ENCODE data around the gene GNRH2.
"Not testable (repeated sequence)": the region's sequence is repeated elsewhere in the genome, so short reads cannot be mapped to it uniquely, and the experiment has no call there.

Gene GNRH2, protein sequence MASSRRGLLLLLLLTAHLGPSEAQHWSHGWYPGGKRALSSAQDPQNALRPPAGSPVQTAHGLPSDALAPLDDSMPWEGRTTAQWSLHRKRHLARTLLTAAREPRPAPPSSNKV

DNA sequence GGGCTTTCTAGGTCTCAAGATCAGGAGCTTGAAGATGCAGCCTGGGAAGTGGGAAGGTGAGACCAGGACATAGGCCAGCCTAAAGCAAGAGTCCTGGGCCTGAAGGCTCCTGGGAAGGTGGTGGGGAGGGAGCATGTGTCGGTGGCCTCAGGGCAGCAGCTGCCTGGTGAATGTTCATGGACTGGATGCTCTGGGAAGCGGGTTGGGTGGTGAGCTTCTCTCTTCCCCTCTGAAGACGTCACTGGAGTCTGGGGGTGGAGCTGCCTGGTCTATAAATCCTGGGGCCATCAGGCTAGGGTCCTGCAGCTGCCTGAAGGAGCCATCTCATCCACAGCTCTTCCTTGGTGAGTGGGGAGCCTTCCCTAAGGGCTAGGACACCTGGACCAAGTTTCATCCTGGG, at the start of gene GNRH2:
TSS of gene GNRH2 (plus strand) at position 301 of the 400 bp plus-strand sequence. CDS start 793 bp downstream, outside the sequence.
- DNase-seq (ENCODE audit: low read depth in 2 of 2), result no peak

DNA sequence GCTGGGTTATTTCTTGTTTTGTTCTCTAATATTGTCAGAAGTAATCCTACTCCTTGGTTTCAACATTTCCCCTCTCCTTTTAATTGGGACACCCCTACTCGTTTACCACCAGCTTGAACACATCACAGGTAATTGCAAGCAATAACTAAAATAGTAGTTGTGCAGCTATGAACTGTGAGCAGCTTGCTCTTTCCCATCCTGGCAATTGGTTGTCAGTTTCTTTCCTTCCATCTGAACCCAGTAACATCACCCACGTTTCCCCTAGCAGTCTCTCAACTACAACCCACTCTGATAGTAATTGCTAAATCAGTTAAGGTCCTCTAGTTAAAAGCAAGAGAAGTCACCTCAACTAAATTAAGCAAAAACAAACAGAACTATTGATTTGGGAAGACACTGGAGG, 47.6 kb upstream of the GNRH2 start:
- no peak for DNase-seq (ENCODE audit: low read depth in 2 of 2)

DNA sequence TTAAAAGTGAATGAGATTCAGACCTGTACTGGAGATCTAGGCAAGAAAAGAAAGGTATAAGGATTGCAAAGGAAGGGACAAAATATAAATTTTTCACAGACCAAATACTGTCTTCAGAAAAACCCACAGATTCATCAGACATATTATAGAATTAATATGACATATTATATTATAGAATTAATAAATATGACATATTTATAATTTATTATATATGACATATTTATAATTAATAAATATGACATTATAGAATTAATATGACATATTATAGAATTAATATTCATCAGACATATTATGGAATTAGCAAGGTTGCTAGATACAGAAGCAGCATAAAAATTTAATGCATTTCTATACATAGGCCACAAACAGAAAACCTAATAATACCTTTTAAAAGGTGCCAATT, 44.7 kb upstream of the GNRH2 start:
- DNase-seq (ENCODE audit: low read depth in 2 of 2), result no peak

DNA sequence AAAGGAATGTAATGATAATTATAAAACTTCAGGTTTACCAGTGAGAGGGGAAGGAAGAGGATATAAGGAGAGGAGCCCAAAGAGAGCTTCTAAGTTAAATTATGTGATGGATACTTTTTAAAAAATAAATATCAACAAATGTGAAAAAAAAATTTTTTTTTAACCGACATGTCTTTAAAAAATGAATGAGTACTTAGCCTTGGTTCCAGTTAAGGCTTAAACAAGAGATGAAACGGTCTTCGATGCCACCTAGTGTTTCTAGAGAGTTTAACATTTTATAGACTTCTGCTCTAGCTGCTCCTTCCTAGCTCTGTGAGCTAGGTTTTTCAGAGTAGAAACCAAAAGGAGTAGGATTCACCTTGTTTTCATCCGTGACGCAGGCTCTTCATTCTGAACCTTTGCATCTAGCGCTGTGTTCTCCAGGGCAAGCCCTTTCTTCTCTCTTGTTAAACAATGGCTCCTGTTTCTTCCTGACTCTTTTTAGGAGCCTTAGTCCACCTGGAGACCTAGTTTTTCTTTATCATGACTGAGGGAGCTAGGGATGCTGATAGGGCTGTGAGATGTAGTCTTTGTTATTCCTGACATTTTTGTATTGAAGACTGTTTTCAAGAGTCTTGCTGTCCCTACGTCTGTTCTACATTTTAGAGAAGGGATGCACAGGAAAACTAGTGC, 42.4 kb upstream of the GNRH2 start:
- DNase-seq (ENCODE audit: low read depth in 2 of 2), result no peak

DNA sequence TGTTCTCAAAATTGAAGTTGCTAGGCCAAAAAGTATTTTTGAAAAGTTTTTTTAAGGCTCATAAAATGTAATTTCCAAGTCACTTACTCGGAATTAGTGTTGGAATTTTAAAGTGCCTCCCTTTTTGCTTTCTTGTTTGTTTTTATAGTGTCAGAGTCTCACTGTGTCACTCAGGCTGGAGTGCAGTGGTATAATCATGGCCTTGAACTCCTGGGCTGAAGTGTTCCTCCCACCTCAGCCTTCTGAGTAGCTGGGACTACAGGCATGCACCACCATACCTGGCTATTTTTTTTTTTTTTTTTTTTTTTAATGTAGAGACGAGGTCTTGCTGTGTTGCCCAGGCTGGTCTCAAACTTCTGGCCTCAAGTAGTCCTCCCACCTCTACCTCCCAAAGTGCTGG, 40.0 kb upstream of the GNRH2 start:
- no peak for DNase-seq (ENCODE audit: low read depth in 2 of 2)

DNA sequence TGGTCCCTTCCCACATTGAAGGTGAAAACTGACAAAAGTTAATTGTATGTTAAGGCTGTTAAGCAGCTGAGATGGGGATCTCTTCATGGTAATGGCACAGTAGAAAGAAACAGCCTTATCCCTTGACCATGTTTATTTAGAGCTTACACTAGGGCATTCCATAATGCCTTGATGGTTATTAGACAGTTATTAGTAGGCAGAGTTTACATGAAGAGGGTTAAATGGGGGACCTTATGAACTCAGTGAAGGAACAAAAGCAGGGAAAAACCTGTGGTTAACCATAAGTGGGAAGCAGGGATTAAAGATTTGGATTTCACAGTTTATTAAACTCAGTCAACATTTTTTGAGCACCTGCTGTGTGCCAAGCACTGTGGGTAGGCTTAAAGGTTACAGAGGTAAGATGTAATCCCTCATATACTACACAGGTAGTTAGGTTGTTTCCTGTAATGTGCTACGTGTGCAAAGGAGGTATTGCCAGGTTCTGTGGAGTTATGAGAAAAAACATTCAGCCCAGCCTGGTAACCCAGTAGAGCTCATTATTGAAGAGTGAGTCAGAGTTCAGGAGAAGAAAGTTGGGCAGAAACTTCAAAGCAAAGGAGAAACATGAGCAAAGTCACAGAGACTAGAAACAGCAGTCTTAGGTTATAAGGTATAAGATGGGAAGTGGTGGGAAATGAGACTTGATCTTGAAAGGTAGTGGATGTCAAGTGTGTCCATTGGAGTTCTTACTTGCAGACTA, 32.3 kb upstream of the GNRH2 start:
- no peak for DNase-seq (ENCODE audit: low read depth in 2 of 2)

DNA sequence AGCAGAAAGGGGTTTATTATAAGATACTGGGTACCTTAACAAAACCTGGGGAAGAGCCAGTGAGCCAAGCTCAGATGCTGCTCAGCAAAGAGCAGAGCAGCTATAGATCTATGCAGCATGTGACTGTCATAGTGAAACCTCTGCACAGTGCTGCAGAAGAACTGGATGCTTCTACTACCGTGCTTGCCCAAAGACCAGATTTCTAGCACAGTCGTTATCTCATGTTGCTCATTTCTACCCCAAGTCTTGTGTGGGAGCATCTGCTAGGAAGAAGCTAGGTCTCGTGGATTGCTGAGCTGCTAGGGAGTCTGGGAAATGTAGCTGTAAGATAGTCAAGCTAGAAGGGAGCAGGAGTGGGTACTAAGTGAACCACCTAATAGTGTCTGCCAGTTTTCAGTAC, 31.7 kb upstream of the GNRH2 start:
- DNase-seq (ENCODE audit: low read depth in 2 of 2), result no peak

DNA sequence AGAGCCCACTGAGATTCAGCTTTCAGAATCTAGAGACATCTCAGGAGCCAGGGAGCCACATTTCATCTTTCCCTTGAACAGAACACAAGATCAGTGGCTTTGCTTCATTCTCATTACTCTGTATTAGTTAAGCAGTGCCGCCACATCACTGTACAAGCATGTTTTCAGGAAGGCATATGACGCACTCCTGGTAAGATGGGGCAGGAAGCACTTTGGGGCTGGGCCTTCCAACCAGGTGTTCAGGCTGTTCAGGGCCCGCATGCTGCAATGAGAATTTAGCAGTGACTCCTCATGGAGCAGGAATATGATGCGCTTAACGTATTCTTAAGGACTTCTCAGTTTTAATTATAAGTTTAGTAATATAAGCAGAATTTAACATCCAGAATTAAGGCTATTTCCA, 29.7 kb upstream of the GNRH2 start:
- no peak for DNase-seq (ENCODE audit: low read depth in 2 of 2)

DNA sequence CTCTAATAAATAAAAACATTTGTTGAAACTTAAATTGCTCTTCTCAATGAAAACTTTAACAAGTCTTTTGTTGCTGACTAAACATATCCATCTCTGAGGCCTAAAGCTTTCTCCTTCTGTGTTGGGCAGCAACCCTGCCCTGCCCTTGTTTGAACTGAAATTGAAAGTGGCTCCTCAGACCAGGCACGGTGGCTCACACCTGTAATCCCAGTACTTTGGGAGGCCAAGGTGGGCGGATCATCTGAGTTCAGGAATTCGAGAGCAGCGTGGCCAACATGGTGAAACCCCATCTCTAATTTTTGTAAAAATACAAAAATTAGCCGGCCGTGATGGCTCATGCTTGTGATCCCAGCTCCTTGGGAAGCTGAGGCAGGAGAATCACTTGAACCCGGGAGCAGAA, 29.2 kb upstream of the GNRH2 start:
- no peak for DNase-seq (ENCODE audit: low read depth in 2 of 2)

DNA sequence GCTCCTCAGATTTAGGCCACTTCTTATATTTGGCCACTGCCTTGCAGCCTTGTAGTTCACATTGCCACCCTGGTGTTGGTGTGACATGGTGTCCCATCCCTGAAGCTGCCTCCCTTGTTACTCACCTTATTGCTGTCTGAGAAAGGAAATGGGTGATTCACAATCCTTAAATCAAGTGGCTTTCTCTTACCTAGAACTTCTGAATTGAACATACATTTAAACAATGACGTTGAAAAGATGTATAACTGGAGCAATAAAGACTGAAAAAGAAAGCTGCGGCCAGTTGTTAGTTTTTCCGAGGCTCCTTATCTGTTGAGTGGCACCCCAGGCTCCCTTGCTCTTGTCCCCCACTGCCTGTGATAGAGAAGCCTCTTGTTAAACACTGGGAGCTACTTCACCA, 28.8 kb upstream of the GNRH2 start:
- DNase-seq (ENCODE audit: low read depth in 2 of 2), result peak in 1 of 2 donors; percentile 48

DNA sequence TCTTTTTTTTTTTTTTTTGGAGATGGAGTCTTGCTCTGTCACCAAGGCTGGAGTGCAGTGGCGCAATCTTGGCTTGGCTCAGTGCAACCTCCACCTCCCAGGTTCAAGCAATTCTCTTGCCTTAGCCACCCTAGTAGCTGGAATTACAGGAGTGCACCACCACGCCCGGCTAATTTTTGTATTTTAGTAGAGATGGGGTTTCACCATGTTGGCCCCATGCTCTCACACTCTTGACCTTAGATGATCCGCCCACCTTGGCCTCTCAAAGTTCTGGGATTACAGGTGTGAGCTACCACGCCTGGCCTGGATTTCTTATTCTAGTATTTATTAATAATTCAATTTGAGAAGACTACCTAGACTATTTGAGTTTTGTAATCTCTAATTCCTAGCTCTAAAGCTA, 28.1 kb upstream of the GNRH2 start:
- DNase-seq (ENCODE audit: low read depth in 2 of 2), result not testable (repeated sequence)

DNA sequence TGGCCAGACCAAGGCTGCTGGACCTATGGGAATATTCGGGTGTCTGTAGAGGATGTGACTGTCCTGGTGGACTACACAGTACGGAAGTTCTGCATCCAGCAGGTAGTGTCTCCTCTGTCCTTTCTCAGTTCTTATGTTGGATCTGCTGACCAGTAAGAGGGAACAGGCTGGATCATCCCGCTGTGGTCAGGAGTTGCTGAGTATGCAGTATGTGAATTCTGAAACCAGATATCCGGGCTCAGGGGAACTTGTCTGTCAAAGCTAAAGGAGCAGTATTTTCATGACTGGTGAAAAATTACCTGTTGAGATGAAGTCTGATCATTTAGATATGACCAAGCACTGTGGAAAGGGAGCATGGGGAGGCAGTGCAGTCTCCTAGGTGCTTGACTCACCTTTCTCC, 22.1 kb upstream of the GNRH2 start:
- DNase-seq (ENCODE audit: low read depth in 2 of 2), result no peak

DNA sequence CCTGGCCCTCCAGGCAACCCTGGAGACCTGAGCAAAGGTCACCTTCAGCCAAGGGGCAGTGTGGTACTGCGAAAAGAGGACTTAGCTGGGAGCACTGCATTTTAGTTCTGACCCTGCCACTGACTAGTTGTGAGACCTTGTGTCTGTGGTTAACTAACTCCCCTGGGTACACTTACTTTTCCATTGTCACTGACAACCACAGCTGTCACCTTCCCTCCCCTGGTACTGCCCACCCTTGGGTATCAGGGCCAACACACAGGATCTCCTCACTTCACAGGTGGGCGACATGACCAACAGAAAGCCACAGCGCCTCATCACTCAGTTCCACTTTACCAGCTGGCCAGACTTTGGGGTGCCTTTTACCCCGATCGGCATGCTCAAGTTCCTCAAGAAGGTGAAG, 21.6 kb upstream of the GNRH2 start:
- DNase-seq (ENCODE audit: low read depth in 2 of 2), result no peak

DNA sequence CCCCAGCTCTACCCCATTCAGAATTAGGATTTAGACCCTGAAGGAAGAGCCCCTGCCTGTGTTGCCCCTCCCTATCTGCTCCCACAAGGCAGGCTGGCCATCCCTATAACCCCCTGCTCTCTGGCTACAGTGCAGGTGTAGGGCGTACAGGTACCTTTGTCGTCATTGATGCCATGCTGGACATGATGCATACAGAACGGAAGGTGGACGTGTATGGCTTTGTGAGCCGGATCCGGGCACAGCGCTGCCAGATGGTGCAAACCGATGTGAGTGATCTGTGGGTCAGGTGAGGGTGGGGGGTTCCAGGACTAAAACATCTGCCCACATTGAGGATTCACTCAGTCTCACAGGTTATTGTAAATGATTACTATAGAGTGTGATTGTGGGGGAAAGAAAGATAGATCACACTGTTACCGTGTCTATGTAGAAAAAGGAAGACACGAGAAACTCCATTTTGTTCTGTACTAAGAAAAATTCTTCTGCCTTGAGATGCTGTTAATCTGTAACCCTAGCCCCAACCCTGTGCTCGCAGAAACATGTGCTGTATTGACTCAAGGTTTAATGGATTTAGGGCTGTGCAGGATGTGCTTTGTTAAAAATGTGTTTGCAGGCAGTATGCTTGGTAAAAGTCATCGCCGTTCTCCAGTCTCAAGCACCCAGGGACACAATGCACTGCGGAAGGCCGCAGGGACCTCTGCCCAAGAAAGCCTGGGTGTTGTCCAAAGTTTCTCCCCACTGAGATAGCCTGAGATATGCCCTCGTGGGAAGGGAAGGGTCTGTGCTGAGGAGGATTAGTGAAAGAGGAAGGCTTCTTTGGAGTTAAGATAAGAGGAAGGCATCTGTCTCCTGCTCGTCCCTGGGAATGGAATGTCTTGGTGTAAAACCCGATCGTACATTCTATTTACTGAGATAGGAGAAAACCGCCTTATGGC, 20.6 kb upstream of the GNRH2 start:
- DNase-seq (ENCODE audit: low read depth in 2 of 2), result not testable (repeated sequence)

DNA sequence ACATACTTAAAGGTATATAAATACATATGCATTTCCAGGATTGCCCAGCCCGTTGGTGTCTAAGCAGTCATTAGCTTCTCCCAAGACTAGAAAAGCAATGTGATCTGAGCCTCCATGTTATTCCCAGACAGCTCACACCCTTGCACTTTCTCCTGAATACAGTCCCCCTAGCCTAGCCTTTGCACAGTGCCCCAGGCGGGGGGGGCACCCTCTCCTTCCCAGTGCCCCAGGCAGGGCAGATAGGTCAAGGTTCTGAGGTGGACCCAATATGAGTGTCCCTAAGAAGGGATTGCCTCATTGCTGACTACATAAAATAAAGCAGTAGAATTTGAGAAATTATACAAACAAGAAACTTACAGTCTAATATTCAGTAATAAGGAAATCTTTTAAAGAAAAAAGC, 15.4 kb upstream of the GNRH2 start:
- no peak for DNase-seq (ENCODE audit: low read depth in 2 of 2)

DNA sequence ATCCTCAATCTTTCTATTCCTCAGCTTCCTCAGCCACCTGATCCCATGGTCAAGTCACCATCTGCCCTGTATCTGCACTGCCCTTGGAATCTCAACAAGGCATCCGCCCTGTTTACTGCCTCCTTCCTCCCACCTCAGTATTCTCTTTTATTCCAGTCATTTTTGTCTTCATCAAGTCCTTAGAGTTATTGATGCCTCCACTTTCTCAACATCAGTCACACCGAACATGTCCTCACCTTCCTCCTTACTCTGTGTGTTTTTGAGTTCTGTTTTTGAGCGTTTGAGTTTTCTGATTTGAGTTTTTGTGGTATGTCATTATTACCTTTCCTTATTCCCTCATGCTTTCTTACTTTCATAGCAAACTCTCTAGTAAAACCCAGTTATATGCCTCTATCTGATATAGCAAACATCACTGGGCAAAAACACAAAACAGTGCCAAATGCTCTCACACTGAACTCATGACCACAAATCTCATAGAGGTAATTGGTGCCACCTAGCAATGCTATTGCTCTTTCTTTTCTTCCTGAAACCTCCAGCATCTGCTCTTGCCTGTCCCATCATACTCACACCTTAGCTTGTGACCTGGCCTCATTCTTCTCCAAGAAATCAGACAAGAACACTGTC, 11.8 kb upstream of the GNRH2 start:
- DNase-seq (ENCODE audit: low read depth in 2 of 2), result no peak

DNA sequence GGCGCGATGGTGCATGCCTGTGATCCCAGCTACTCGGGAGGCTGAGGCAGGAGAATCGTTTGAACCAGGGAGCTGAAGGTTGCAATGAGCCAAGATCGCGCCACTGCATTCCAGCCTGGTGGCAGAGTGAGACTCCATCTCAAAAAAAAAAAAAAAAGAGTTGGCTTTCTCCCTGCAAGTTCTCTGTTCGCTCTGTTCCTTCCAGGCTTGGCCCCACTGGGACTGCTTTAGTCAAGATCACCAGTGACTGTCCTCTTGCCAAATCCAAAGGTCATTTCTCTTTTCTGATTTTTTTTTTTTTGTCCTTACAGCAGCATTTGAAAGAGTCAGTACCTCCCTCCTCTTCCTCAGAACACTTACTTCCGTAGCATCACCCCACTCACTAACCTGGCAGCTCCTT, 10.8 kb upstream of the GNRH2 start:
- DNase-seq (ENCODE audit: low read depth in 2 of 2), result no peak

DNA sequence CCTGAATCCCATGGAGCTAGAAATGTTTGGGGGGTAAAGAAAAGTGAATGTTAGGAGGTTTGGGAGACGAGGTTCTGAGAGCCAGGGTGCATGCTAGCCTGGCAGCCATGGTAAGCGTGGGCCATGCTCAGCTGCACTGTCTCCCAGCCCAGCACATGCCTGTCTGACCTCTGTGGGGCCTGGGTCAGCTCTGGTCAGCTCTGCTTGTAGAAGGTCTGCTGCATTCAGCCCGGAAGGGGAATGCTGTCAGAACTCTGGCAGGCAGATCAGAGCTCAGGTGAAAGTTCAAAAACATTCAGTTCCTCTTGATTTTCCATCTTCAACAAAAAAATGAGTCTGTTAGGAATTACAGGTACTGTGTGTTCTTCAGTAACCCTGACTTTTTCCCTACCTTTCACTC, 5.8 kb upstream of the GNRH2 start:
- DNase-seq (ENCODE audit: low read depth in 2 of 2), result no peak

DNA sequence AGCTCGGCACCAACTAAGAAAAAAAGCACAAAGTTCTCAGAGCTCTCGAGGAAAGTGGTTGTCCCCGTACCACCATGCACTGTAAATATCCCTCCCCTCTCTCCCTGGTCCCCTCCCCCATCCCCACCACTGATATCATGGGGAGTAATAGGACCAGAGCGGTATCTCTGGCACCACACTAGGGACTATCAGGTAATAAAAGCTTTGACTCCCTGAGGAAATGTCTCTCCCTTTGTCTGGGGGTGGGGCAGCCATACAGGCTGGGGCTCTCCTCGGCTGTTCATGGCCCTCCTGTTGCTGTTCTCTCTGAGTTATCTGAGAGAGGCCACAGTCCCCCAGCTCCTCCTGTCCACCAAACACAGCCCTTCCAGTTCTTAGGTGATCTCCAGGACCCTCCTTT, 5.0 kb upstream of the GNRH2 start:
- DNase-seq (ENCODE audit: low read depth in 2 of 2), result no peak

DNA sequence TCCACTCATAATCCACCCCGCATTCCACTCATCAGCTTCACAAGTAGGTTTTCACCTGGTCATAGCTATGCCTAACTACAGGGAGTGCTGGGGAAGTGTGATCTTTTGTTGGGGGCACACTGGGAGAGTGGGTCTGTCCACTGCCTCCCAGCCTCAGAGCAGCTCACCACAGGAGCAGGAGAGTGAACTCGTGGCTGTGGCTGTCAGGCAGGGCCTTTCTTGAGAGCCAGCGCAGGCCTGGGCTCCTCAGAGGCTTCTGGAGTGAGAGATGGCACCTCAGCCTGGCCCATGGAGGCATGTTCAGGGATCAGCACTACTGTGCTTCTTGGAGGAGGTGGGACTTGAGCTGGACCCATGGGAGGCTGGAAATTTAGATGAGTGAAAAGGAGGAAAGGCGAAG, 4.0 kb upstream of the GNRH2 start:
- no peak for DNase-seq (ENCODE audit: low read depth in 2 of 2)

DNA sequence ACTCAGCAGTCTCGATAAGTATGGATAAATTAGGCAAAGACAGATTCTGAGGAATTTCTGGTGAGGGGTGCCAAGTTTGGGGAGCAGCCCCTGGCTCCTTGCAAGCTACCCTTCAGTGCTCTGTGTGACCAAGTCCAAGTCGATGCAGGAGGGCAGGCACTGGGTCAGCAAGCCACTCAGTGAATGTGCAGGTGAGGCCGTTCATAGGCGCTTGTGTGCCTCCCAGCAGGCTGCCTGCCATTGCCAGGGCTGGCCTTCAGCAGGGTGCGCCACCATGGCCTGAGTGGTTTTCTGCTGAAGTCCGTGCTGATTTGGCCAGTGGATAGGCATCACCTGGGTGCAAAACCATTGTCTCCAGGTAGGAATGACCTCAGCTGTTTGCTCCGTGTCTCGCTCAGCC, 3.3 kb upstream of the GNRH2 start:
- no peak for DNase-seq (ENCODE audit: low read depth in 2 of 2)

DNA sequence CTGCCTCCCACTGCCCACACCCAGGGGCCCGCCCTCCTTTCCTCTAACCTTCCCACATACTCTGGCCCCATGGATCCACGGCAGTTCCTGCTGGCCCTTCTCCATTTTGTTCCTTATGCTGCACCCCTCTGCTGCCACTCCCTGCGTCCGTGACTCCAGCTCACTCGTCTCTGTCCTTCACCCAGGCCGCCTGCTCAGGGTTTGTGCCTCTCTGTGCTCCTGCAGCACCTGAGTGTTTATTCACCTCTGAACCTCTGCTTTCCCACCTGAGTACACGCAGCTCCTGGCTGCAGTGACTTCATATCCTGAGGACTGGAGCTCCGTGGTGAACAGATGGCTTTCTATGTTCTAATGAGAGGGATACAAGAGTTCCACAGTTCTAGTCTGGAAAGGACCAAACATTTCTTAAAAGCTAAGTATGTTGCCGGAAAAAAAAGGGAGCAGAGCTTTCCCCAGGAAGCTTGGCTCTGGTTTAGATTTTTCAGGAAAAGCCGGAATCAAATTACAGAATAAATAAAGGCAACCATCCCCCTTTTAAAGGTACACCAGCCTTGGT, 1.5 kb upstream of the GNRH2 start:
- DNase-seq (ENCODE audit: low read depth in 2 of 2), result no peak
